ENCODE data around the gene RPS19.

RPS19 gene

GRCh38 chr19:41895745-41896580 is 35.9 kb downstream of the RPS19 start:
- DNase-seq (ENCODE audit: low read depth): no peak
- peak; percentile 26 for TF ChIP-seq CTCF (conservative IDR thresholded peaks at IDR 0.05; ENCODE audit: control insufficient read depth, insufficient read depth, low read depth, low read length)
- no peak overlapping the region for H3K4me3 ChIP-seq (ENCODE audit: control insufficient read depth, low read depth, low read length)

- TF ChIP-seq CTCF (conservative IDR thresholded peaks at IDR 0.05; ENCODE audit: control insufficient read depth, insufficient read depth, low read depth, low read length): no peak
- no peak overlapping the region for H3K4me3 ChIP-seq (ENCODE audit: control insufficient read depth, low read depth, low read length)
- DNase-seq (ENCODE audit: low read depth): no peak
These were observed 36.5 kb downstream of the RPS19 start for GRCh38 chr19:41896581-41896942.

- TF ChIP-seq CTCF (conservative IDR thresholded peaks at IDR 0.05; ENCODE audit: control insufficient read depth, insufficient read depth, low read depth, low read length): no peak
- DNase-seq (ENCODE audit: low read depth): no peak
- no peak overlapping the region for H3K4me3 ChIP-seq (ENCODE audit: control insufficient read depth, low read depth, low read length)
These were observed 37.1 kb downstream of the RPS19 start for GRCh38 chr19:41897181-41897580.

- no peak for TF ChIP-seq CTCF (conservative IDR thresholded peaks at IDR 0.05; ENCODE audit: control insufficient read depth, insufficient read depth, low read depth, low read length)
- no peak for DNase-seq (ENCODE audit: low read depth)
- H3K4me3 ChIP-seq (ENCODE audit: control insufficient read depth, low read depth, low read length): no peak overlapping the region
These were observed 37.8 kb downstream of the RPS19 start for GRCh38 chr19:41897820-41898219.

- TF ChIP-seq CTCF (conservative IDR thresholded peaks at IDR 0.05; ENCODE audit: control insufficient read depth, insufficient read depth, low read depth, low read length): no peak
- no peak for DNase-seq (ENCODE audit: low read depth)
These were observed 38.2 kb downstream of the RPS19 start for GRCh38 chr19:41898235-41898634.

GRCh38 chr19:41901707-41902360 is 41.8 kb downstream of the RPS19 start:
- DNase-seq (ENCODE audit: low read depth): no peak
- TF ChIP-seq CTCF (conservative IDR thresholded peaks at IDR 0.05; ENCODE audit: control insufficient read depth, insufficient read depth, low read depth, low read length): no peak
- no peak overlapping the region for H3K4me3 ChIP-seq (ENCODE audit: control insufficient read depth, low read depth, low read length)

More at GRCh38 chr19:41898235-41898634, 38.2 kb downstream of the RPS19 start:
- H3K4me3 ChIP-seq (ENCODE audit: control insufficient read depth, low read depth, low read length): no peak overlapping the region
